ENCODE results near the gene TEX30.
"Not testable (repeated sequence)": the region's sequence is repeated elsewhere in the genome, so short reads cannot be mapped to it uniquely, and the experiment has no call there.

The TEX30 gene

DNA sequence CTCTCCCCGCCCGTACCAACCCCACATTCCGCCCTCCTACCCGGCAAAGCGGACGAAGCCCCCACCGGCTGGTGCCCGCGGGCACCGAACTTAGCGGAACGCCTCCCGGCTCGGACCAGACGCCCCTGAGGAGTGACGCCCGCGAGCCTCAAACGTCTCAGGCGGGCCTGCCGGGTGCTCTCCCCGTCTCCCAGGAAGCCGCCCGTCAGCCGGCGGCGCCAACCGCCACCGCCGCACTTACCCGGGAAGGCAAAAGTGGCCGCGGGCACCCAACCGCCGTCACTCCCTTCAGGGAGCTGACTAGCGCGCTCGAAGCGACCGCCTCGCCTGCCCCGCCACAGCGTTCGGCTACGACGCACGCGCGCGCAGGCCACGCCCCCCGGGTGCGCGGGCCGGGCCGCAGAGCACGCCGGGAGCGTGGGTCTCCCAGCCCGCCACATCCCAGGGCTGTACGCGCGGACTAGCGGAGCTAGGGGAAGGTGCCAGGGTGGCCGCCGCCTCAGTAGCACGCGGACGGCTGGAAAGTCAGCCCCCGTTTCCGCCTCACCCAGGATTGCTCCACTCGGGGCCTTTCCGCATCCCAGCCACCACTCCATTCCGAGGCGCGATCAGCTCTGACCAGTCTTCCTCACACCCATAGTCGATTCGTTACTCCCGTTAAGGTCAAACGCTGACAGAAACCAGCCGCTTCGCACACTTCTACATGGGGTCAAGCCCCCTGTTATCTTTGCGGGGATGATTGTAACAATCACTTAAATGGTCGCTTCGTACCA lies at the start of gene TEX30:
Gene TEX30, minus strand, starts transcription at position 346 of the 773 bp plus-strand sequence. CDS start 3,760 bp downstream, outside the sequence.
- peak; percentile 85 for DNase-seq

DNA sequence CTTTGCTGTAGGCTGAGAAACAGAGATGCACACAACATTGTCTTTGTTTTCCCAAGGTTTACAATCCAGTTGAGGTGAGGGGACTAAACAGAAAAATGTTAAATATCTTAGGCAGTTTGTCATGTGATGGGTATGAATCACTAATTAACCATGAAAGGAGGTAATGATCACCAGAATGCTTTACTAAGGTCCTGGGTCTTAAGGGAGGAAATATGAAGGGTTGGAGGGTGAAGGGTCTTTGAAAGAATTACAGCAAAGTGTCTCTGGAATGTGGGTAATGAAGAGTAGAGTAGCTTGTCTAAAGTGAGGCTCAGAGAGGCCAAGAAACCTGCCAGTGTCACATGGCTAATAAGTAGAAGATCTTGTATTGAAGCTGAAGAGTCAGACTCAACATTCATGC lies 44.3 kb upstream of the TEX30 start:
- DNase-seq, result no peak

DNA sequence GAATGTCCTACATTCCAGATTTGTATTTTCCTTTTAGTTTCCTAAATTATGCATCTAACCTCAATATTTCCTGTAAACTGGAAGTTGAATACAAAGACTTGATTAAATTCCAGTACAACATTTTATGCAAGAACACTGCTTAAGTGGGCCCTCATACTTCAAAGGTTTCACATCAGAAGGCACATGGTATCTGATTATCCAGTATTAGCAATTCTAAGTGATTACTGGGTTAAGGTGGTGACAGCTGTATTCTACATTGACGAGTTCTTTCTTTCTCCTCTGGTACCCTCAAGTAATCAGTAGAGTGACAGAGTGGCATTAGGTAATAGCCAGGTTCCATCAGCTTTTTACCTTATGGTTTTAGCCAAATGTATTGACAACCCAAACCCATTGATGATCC lies 43.7 kb upstream of the TEX30 start:
- no peak for DNase-seq

DNA sequence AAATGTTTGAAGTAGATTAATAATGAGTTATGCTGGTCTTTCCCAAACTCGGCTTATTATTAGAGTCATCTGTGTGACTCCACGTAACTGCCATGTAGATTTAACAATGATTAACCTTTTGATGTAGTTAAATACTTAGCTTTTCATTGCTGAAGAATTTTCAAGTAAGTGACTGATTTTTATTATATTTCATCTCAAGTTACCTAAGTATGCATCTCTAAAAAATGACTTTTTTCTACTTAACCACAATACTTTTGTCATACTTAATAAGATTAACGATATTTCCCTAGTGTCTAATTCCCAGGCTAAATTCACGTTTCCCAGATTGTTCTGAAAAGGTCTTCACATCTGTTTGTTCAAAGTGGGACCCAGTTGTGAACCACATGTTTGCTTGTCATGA lies 43.1 kb upstream of the TEX30 start:
- DNase-seq, result no peak

DNA sequence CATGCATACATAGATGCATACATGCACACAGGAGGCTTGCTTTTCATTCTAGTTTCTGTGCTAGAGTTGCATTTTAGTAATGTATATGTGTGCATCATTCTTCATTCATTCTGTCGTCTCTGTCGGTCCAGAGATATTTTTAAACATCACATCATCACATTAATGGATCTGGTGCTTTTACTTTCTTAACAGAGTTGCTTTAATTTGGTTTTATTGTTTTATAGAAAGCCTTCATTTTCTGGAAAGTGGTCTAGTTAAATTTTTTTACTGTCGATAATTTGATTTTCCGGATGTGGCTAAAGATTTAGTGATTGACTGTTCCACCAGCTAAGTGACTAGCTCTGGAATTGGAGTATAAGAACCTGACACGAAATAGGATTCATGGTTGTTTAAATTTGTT lies 42.2 kb upstream of the TEX30 start:
- no peak for DNase-seq

DNA sequence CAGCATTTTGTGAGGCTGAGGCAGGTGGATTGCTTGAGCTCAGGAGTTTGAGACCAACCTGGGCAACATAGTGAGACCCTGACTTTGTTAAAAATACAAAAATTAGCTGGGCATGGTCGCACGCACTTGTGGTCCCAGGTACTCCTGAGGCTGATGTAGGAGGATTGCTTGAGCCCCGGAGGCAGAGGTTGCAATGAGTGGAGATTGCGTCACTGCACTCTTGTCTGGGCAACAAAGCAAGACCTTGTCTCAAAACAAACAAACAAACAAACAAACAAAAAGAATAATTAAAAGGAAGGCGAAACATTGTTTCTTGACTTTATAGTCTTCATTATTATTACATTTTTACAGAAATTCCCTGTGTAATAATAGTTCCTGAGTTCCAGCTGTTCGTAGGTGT lies 41.2 kb upstream of the TEX30 start:
- DNase-seq, result no peak

DNA sequence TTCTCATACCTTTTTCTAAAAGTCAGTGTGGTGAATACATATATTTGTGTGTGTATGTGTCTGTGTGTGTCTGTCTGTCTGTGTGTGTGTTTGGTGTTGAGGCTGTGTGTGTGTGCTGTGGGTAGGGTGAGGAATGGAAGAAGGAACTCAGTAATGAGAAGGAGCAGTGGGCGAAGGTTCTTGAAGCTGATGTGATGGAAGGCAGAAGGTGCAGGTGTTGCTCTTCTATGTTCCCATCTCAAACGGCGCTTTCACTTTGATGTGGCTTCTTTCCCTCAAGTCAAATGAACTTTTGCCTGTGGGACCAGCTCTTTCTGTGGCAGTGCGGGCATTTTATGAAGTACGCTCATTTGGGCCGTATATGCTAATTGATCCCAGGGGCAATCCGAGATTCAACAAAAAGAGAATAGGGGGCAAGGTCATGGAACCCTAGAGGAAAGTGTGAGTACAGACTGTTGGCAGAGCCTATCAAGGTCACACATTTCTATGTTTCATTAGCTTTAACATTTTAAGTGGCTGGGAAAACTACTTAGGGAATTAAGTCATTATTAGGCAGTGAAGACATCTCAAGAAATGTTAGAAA lies 40.5 kb upstream of the TEX30 start:
- no peak for DNase-seq

DNA sequence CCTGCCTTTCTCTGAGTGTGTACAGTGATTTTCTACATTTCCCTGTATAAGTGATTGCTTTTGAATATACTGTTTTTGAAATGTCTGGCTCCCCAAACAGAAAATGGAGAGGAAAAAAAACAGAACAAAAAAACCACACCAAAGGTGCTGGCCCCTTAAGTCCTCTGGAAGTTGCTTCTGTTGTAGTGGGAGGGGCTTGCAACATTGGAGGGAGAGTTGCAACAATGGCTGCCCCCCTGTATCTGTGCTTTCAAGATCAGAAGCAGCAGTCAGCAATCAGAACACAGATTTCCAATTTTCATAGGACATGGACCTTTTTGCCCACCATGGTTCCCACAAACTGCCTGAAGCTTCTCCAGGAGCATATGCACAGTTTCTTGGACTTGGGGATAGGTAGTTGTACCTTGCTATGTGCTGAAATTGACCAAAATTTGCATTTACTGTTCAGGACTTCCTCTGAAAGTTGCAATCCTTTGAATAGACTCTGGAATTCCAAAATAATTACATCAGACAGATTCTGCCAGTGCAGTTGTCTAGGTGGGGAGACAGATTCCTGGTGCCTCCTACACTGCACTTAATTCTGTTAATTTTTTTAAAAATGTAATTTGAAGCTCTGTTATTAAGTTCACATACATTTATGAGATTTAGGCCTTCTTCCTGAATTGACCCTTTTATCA lies 39.2 kb upstream of the TEX30 start:
- DNase-seq, result no peak

DNA sequence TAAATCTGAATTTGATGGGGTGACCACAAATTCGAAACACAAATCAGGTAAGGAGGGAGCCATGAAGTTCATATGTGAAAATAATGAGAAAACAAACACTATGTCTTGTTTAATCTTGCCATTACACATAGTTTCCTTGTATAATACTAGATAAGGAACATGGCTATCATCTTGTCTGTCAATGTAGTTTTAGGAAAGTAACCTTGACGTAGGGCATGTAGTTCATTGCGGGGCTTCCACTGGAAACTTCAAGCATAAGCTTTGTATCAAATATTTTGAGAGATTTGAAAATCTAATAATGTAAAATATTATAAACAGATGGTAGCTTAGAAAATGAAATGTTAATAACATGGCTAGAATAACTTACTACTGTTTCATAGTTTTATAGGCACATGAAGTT lies 34.1 kb upstream of the TEX30 start:
- no peak for DNase-seq

DNA sequence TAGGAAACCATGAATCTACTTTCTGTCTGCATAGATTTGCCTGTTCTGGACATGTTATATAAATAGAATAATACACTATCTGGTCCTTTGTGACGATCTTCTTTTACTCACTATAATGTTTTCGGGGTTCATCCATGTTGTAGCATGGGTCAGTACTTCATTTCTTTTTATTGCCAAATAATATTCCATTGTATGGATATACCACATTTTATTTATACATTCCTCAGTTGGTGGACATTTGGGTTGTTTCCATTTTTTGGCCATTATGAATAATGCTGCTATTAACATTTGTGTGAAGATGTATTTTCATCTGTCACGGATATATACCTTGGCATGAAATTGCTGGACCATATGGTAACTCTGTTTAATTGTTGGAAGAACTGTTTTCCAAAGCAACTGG lies 32.1 kb upstream of the TEX30 start:
- DNase-seq, result no peak

DNA sequence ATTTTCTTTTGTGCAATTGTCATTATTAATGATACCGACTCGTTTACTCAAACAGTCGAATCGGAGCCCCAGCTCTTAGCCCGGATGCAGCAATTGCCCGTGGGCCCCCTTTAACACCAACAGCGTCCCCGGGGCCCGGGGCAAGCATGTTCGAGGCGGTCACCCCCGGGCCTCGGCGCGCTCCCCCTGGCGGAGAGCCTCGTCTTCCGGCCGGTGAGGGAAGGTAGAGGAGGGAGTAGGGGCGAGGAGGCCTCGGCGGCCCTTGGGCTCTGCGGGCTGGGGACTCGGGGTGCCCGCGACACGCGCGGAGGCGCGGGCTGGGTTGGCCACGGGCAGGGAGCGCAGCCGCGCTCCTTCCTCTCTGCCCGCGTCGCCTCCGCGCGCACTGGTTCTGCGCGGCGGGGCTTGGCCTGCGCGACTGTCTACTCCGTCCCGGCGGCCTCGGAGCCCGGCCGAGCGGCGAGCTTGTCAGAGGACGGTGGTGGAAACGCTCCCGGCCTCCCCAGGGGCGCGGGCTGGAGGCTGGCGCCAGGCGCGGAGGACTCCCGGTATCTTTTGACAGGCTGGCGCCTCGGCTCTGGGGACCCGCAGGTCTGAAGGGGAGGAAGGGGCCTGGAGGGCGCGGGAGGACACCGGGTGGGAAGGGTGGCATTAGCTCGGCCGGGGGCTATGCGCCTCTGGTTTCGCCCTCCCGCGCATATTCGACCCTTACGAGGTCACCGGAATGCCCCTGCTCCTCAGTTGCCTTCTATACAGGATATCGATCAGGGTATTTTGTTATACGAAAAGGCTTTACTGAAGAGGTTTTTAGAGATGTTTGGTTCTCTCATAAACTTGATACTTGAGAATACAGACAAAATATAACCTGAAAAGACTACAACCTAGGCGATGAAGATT lies 26.8 kb upstream of the TEX30 start:
- DNase-seq, result peak; percentile 78

DNA sequence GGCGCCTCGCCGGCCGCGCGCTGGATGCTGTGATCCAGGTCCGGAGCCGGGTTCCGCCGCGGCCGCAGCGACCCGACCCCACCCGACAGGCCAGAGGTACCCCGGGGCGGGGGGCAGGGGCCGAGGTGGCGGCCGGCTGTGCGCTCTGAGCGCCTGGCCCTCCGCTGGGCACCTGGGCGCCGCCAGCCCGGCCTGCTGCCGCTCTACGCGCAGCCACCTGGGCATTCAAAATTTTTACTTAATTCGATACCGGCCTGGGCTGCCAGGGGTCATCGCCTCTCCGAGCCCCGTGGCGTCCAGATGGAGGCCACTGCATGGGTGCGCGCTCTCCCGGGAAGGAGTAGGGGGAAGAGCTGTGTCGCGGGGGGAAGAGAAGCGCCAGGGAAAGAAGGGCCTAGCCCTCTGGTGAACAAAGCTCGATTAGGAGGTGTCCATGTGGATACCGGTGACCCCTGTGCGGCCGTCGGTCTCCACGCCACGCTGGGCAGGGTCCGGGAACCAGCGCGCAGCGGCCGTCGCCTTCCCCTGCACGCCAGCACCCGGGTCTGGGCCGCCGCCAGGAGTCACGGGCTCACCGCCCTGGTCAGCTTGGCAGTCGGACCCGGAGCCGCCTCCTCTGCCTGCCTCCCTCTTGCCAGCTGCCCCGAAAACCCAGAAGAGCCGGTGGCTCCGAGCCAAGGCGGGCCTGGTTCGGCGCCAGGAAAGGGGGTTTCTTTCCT lies 26.0 kb upstream of the TEX30 start:
- DNase-seq, result no peak

DNA sequence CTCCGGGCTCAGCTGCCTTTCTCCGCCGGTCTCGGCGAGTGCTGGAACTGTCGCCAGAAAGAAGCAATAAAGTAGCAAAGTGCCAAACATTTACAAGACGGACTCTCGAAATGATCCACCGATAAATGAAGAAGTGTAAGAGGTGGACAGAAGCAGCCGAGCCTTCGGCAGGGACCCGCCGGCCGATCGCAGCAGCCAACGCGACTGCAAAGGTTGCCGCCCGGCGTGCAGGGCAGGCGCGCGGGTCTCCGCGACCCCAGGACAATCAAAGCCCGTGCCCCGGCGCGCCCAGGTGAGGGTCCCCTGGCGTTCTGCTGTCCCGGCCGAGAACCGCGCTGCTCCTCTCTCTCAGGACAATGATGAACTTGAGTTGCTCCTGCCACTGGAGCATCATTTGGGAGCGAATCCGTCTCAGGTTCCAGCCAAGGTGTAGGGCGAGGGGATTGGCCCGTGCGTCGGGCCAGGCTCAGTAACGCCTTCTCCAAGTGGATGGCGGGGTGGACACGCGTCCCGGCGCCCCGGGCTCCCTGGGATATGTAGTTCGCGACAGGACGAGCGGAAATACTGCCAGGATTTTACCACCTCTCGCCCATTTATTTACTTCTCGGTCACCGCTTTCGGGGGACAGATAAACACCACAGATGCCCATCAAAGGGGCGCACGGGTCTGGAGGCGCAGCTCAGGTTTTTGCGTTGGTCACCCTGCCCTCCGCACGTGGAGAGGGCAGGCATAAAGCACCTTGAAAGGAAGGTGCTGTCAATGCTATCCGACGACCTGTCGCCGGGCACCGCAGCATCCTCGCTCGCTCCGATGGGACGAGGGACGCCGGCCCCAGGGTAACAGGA lies 25.2 kb upstream of the TEX30 start, which contains the start of the genes BIVM and POGLUT2:
Gene BIVM, plus strand, starts transcription at position 539 of the 845 bp plus-strand sequence. CDS start 8,149 bp downstream, outside the sequence.
Gene POGLUT2, minus strand, starts transcription at position 396 of the 845 bp plus-strand sequence. Its CDS starts 306 bp downstream, at position 90.
- DNase-seq, result peak; percentile 38

DNA sequence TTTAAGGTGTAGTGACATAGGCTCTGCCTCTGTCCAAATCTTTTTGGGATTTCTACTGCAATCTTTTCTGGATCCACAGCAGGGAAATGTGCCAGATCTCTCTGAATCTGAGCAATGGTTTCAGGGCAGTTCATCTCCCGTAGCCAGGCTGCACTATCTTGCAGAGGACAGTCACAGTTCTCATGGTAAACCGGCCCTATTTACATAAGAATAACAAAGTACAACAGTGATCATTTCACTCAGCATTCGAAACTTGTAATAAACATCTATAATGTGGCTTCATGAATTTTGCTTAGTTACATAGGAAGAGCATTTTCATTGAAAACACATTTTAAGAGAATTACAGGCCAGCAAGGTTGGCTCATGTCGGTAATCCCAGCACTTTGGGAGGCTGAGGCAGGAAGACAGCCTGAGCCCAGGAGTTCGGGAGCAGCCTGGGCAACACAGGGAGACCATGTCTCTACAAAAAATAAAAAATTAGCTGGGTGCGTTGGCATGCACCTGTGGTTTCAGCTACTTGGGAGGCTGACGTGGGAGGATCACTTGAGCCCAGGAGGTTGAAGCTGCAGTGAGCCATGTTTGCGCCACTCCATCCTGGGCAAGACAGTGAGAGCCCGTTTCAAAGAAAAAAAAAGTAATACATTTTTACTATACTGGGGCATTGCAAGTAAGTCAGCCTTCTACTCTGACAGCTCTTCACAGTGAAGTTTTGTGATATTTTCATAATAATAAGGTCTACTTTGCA lies 20.2 kb upstream of the TEX30 start:
- DNase-seq, result no peak

DNA sequence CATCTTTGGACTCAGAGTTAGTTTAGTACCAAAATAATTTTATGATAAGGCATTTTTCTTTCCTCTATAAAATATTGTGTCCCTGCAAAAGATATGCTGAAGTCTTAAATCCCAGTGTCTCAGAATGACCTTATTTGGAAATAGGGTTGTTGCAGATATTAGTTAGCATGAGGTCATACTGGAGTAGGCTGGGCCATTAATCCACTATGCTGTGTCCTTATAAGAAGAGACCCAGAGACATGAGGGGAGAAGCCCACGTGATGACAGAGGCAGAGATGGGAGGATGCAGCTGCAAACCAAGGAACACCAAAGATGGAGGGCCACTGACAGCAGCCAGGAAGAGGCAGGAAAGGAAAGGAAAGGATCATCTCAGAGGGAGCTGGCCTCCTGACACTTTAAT lies 18.8 kb upstream of the TEX30 start:
- no peak for DNase-seq

DNA sequence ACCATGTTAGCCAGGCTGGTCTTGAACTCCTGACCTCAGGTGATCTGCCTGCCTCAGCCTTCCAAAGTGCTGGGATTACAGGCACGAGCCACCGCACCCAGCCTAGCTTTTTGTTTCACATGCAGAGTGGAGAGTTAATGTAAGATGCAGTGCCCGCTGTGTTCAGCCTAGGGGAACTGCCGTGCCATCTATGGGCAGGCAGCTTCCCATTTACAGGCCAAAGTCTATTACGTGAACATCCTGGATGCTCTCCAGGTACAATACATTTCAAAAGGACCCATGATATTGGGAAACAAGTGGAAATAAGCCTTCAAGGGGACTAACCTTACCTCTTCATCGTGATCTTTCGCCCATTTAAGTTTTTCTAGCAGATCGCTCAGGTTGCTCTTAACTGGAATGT lies 15.1 kb upstream of the TEX30 start:
- no peak for DNase-seq

DNA sequence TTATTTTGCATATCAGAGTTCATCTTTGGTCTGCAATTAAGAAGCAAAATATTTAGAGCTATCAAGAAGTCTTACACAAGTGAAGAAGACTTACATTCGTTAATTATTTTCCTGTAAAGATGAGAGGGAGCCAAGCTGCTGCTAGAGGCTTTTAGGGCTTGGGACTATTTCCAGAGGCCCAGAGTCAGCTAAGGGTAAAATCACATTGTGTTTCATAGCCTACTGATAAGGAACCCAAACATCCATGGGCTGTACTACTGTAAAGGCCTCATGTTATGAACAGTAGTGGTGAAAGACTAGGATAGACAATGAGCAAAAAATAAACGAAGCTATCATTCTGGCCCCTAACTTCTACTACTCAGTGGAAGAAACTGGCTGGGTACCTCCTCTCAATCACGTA lies 10.9 kb upstream of the TEX30 start:
- no peak for DNase-seq

DNA sequence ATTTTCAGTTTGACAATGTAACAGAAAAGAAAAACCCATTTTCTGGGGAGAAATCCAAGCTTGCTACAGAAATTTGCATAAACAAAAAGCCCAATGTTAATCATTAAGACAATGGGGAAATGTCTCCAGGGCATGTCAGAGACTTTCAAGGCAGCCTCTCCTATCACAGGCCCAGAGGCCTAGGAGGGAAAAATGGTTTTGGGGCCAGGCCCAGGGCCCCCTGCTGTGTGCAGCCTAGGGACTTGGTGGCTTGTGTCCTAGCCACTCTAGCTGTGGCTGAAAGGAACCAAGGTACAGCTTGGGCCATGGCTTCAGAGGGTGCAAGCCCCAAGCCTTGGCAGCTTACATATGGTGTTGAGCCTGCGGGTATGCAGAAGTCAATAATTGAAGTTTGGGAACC lies 8.0 kb upstream of the TEX30 start:
- DNase-seq, result no peak

DNA sequence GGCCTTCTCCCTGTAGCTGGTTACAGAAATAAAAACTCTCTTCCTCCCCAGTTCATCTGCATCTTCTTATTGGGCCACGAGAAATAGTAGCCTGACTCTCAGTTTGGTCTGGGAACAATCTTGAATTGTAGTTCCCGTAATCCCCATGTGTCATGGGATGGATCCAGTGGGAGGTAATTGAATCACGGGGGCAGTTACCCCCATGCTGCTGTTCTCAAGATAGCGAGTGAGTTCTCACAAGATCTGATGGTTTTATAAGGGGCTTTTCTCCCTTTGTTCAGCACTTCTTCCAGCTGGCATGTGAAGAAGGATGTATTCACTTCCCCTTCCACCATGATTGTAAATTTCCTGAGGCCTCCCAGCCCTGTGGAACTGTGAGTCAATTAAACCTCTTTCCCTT lies 7.1 kb upstream of the TEX30 start:
- not testable (repeated sequence) for DNase-seq

DNA sequence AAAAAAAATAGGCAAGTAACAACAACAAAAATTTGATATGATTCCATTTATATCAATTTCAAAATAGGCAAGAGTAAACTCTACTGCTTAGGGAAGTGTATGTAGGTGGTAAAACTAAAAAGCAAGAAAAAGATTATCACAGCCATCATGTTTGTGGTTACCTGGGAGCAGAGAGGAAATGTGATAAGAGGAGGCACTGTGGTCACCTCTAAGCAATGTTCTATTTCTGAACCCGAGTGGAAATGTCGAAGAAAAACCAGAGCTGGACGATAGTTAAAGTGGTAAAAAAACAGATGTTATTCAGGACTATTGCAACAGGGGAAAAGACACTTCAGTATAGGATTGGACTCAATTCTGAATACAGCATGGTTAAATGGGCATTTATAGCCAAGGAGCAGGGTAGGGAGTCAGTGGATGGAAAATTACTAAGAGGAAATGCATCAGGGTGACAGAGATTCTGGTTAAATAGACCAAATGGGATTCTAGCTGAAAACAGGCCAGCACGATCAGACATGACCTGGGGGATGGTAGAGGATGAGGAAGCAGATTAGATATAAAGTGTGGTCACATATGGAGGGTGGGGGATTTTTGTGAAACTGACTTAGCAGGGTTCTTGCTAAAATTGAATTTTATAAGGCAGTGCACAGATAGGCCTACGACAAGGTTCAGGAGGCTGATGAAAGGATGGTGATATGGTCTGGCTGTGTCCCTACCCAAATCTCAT lies 6.0 kb upstream of the TEX30 start:
- DNase-seq, result no peak
